WTC11 (cell line): ENCODE results near the gene AQP1. TPM values are rescaled to one million over a fixed set of nuclear protein-coding genes. Genes with fewer than 3 reads are reported as not detected.
A peak's percentile ranks its signal among the peaks of the same experiment; 100 is the strongest.

ENCODE experiments used
- ATAC-seq: fragments of 200-7000 bp; cut with Tn5 transposase; 2 replicates; pipeline ENCODE4 v1.10.0; 2021; ENCODE audit warnings: mild to moderate bottlenecking, moderate library complexity
- CTCF ChIA-PET: fragments of 300-600 bp; sonication (Branson Sonifier 250); formaldehyde crosslinking; loops from one replicate; lab custom pipeline; 2021; ENCODE audit warnings: antibody characterized with exemption; lab: Charles Lee
- POLR2A ChIA-PET: fragments of 350-600 bp; sonication (Branson Sonifier 250); formaldehyde crosslinking; loops from one replicate; lab custom pipeline; 2021; ENCODE audit warnings: antibody characterized with exemption; lab: Charles Lee
- DNase-seq: peaks from one replicate; pipeline ENCODE4 v3.0.0; 2021; ENCODE audit warnings: low spot score
- H3K27ac Mint-ChIP-seq: 2 replicates; pipeline ENCODE4 v1.8.0; 2021; ENCODE audit warnings: mixed read lengths
- H3K27me3 Mint-ChIP-seq: 2 replicates; pipeline ENCODE4 v1.8.0; 2021; ENCODE audit warnings: low read depth, mild to moderate bottlenecking, moderate library complexity, mixed read lengths
- H3K36me3 Mint-ChIP-seq: 2 replicates; pipeline ENCODE4 v1.8.0; 2021; ENCODE audit warnings: mixed read lengths
- H3K4me1 Mint-ChIP-seq: 2 replicates; pipeline ENCODE4 v1.8.0; 2022; ENCODE audit warnings: mixed read lengths
- H3K4me3 Mint-ChIP-seq: 2 replicates; pipeline ENCODE4 v1.8.0; 2021; ENCODE audit warnings: mild to moderate bottlenecking, moderate library complexity, mixed read lengths
- H3K9me3 Mint-ChIP-seq: 2 replicates; pipeline ENCODE4 v1.8.0; 2021; ENCODE audit warnings: mixed read lengths
- CBFB ChIP-seq: sonication (generic); formaldehyde crosslinking; IDR thresholded peaks from 2 replicates; pipeline ENCODE4 v1.8.1; 2022; ENCODE audit warnings: mild to moderate bottlenecking, low read depth, missing genetic modification reagents
- CREB1 ChIP-seq: sonication (generic); formaldehyde crosslinking; IDR thresholded peaks from 2 replicates; pipeline ENCODE4 v1.8.0; 2023; ENCODE audit warnings: mild to moderate bottlenecking, missing genetic modification reagents
- ELF4 ChIP-seq: sonication (generic); formaldehyde crosslinking; IDR thresholded peaks from 2 replicates; pipeline ENCODE4 v1.8.1; 2022; ENCODE audit warnings: low read depth, mild to moderate bottlenecking, moderate library complexity, missing genetic modification reagents
- FOXK1 ChIP-seq: sonication (generic); formaldehyde crosslinking; IDR thresholded peaks from 2 replicates; pipeline ENCODE4 v1.8.0; 2022; ENCODE audit warnings: mild to moderate bottlenecking, moderate library complexity, missing genetic modification reagents
- JAZF1 ChIP-seq: fragments of 250-450 bp; sonication (Bioruptor Pico); IDR thresholded peaks from 2 replicates; pipeline ENCODE4 v1.9.0; 2021; ENCODE audit warnings: moderate library complexity, mild to moderate bottlenecking, inconsistent platforms
- NR1H2 ChIP-seq: sonication (generic); formaldehyde crosslinking; IDR thresholded peaks from 2 replicates; pipeline ENCODE4 v1.9.0; 2021; ENCODE audit warnings: mild to moderate bottlenecking, moderate library complexity, missing genetic modification reagents
- NR3C1 ChIP-seq: sonication (generic); formaldehyde crosslinking; conservative IDR thresholded peaks from 2 replicates; pipeline ENCODE4 v1.8.1; 2023; ENCODE audit warnings: low read depth, mild to moderate bottlenecking, missing genetic modification reagents
- OVOL2 ChIP-seq: fragments of 250-450 bp; sonication (Bioruptor Pico); IDR thresholded peaks from 2 replicates; pipeline ENCODE4 v1.9.0; 2021; ENCODE audit warnings: mild to moderate bottlenecking, borderline replicate concordance
- RORB ChIP-seq: fragments of 250-450 bp; sonication (Bioruptor Pico); IDR thresholded peaks from 2 replicates; pipeline ENCODE4 v1.9.0; 2021; ENCODE audit warnings: mild to moderate bottlenecking
- SMAD3 ChIP-seq: sonication (generic); formaldehyde crosslinking; IDR thresholded peaks from 2 replicates; pipeline ENCODE4 v1.8.0; 2022; ENCODE audit warnings: missing genetic modification reagents, mild to moderate bottlenecking, borderline replicate concordance
- TEAD1 ChIP-seq: sonication (generic); formaldehyde crosslinking; IDR thresholded peaks from 2 replicates; pipeline ENCODE4 v1.8.0; 2022; ENCODE audit warnings: mild to moderate bottlenecking, missing genetic modification reagents
- ZNF121 ChIP-seq: sonication (generic); formaldehyde crosslinking; IDR thresholded peaks from 2 replicates; pipeline ENCODE4 v1.8.0; 2023; ENCODE audit warnings: missing genetic modification reagents
- ZNF232 ChIP-seq: sonication (generic); formaldehyde crosslinking; IDR thresholded peaks from 2 replicates; pipeline ENCODE4 v1.8.0; 2022; ENCODE audit warnings: mild to moderate bottlenecking, missing genetic modification reagents
- ZNF263 ChIP-seq: sonication (generic); formaldehyde crosslinking; IDR thresholded peaks from 2 replicates; pipeline ENCODE4 v1.8.1; 2022; ENCODE audit warnings: low read depth, mild to moderate bottlenecking, moderate library complexity, missing genetic modification reagents
- total RNA-seq: library from RNA; stranded (reverse); gene quantifications from 3 replicates; pipeline ENCODE4 v1.2.3, GENCODE V29; 2021
- TF ChIP-seq, protein P1 (sequence below): fragments of 250-450 bp; sonication (Bioruptor Pico); IDR thresholded peaks from 2 replicates; pipeline ENCODE4 v1.9.0; 2021; ENCODE audit warnings: mild to moderate bottlenecking
- TF ChIP-seq, protein P2 (sequence below): sonication (generic); formaldehyde crosslinking; IDR thresholded peaks from 2 replicates; pipeline ENCODE4 v1.8.1; 2023; ENCODE audit warnings: mild to moderate bottlenecking, missing genetic modification reagents
- TF ChIP-seq, protein P3 (sequence below): sonication (generic); formaldehyde crosslinking; IDR thresholded peaks from 2 replicates; pipeline ENCODE4 v1.8.1; 2023; ENCODE audit warnings: mild to moderate bottlenecking, missing genetic modification reagents, moderate library complexity
- TF ChIP-seq, protein P4 (sequence below): fragments of 250-450 bp; sonication (Bioruptor Pico); IDR thresholded peaks from 2 replicates; pipeline ENCODE4 v1.9.0; 2021; ENCODE audit warnings: mild to moderate bottlenecking
- TF ChIP-seq, protein P5 (sequence below): sonication (generic); formaldehyde crosslinking; IDR thresholded peaks from 2 replicates; pipeline ENCODE4 v1.8.1; 2022; ENCODE audit warnings: low read depth, missing genetic modification reagents, borderline replicate concordance

The AQP1 gene
- total RNA-seq, 1 experiment from 2014 or later: 0.81 TPM

DNA sequence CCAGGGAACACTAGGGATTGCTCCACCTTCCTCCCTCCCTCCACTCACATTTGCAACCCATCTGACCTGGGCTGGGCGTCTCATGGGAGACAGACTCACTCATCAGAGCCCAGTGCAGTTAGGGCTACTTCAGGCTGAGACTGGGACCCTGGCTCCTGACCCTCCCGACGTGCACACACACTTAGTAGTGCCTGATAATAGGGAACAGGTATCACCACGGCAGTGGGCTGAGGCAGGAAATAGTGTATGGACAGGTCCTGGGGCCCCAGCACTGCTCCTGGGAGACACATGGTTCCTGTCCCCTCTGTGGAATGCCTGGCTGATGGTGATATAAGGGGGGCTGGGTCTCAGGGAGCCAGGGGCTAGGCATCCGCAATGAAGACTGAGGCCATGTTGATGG is 14.3 kb downstream of the AQP1 start (continued):
- no peak for TF ChIP-seq FOXK1
- TF ChIP-seq JAZF1: no peak
- TF ChIP-seq, protein P1, sequence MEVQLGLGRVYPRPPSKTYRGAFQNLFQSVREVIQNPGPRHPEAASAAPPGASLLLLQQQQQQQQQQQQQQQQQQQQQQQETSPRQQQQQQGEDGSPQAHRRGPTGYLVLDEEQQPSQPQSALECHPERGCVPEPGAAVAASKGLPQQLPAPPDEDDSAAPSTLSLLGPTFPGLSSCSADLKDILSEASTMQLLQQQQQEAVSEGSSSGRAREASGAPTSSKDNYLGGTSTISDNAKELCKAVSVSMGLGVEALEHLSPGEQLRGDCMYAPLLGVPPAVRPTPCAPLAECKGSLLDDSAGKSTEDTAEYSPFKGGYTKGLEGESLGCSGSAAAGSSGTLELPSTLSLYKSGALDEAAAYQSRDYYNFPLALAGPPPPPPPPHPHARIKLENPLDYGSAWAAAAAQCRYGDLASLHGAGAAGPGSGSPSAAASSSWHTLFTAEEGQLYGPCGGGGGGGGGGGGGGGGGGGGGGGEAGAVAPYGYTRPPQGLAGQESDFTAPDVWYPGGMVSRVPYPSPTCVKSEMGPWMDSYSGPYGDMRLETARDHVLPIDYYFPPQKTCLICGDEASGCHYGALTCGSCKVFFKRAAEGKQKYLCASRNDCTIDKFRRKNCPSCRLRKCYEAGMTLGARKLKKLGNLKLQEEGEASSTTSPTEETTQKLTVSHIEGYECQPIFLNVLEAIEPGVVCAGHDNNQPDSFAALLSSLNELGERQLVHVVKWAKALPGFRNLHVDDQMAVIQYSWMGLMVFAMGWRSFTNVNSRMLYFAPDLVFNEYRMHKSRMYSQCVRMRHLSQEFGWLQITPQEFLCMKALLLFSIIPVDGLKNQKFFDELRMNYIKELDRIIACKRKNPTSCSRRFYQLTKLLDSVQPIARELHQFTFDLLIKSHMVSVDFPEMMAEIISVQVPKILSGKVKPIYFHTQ: no peak
- TF ChIP-seq NR1H2 (CRISPR knock-in tag): no peak
- TF ChIP-seq NR3C1 (CRISPR knock-in tag): no peak
- TF ChIP-seq RORB (CRISPR knock-in tag): no peak
- TF ChIP-seq ZNF121 (CRISPR knock-in tag): no peak

DNA sequence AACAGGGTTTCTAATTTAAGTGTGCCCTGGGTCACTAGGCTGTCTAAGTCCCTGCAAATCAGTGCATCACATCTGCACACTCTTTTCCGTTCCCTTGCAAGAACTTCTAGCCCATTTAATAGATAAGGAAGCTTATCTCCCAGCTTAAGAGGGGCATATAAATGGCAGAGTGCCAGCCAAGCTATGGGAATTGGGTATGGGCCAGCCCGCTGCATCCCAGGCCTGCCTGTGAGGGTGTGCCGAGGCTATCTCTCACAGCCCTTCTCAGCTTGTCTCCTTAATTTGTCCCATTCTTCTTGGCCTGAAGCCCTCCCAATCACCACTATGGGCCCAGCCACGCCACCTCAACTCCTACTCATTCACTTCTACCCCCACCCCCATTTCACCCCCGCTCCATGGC is 14.7 kb downstream of the AQP1 start:
- no peaks in the 10 kb centered on the region for H3K27me3 Mint-ChIP-seq
- TF ChIP-seq SMAD3 (CRISPR knock-in tag): no peak
- ChIA-PET CTCF (no interaction called here), POLR2A (interaction anchor here (0.5 kb wide), 1 partner anchor 27 kb away, joined by 3 read pairs; no protein-coding TSS in a partner anchor)
- no peaks in the 10 kb centered on the region for H3K4me1 Mint-ChIP-seq
- no peak overlapping the region for H3K27ac Mint-ChIP-seq
- no peak overlapping the region for H3K4me3 Mint-ChIP-seq
- peak; percentile 5 for DNase-seq
- H3K36me3 Mint-ChIP-seq: no peaks in the 10 kb centered on the region
- peaks cover 13% of the 10 kb centered on the region for H3K9me3 Mint-ChIP-seq
- ATAC-seq: no peak

DNA sequence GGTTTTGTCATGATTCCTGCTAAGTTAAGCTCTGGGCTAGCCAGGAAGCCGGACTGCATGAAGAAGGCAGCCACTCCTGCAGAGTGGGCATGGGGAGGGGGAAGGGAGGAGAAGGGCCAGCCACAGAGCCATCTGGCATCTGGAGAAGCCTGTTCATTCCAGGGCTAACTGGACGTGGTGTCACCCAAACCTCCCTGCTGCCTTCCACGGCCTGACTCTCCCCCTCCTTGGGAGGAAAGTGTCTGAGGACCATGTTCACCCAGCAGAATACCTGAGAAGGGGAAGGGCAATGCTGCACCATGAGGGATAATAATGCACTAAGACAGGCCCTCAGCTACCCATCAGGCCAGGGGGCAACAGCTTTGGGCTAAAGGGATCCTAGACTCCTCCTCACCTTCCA is 15.4 kb downstream of the AQP1 start:
- CTCF ChIA-PET: interaction anchor here (0.7 kb wide), 1 partner anchor 12 kb away, joined by 3 read pairs; no protein-coding TSS in a partner anchor
- TF ChIP-seq OVOL2 (CRISPR knock-in tag): no peak
- no peak for TF ChIP-seq ZNF263 (CRISPR knock-in tag)
- TF ChIP-seq, protein P2, sequence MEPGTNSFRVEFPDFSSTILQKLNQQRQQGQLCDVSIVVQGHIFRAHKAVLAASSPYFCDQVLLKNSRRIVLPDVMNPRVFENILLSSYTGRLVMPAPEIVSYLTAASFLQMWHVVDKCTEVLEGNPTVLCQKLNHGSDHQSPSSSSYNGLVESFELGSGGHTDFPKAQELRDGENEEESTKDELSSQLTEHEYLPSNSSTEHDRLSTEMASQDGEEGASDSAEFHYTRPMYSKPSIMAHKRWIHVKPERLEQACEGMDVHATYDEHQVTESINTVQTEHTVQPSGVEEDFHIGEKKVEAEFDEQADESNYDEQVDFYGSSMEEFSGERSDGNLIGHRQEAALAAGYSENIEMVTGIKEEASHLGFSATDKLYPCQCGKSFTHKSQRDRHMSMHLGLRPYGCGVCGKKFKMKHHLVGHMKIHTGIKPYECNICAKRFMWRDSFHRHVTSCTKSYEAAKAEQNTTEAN: no peak
- no peak for TF ChIP-seq TEAD1 (CRISPR knock-in tag)
- TF ChIP-seq, protein P3, sequence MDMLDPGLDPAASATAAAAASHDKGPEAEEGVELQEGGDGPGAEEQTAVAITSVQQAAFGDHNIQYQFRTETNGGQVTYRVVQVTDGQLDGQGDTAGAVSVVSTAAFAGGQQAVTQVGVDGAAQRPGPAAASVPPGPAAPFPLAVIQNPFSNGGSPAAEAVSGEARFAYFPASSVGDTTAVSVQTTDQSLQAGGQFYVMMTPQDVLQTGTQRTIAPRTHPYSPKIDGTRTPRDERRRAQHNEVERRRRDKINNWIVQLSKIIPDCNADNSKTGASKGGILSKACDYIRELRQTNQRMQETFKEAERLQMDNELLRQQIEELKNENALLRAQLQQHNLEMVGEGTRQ: no peak
- TF ChIP-seq CBFB (CRISPR knock-in tag): no peak
- TF ChIP-seq JAZF1: no peak
- no peak for TF ChIP-seq FOXK1
- TF ChIP-seq, protein P4, sequence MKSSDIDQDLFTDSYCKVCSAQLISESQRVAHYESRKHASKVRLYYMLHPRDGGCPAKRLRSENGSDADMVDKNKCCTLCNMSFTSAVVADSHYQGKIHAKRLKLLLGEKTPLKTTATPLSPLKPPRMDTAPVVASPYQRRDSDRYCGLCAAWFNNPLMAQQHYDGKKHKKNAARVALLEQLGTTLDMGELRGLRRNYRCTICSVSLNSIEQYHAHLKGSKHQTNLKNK: no peak
- TF ChIP-seq, protein P5, sequence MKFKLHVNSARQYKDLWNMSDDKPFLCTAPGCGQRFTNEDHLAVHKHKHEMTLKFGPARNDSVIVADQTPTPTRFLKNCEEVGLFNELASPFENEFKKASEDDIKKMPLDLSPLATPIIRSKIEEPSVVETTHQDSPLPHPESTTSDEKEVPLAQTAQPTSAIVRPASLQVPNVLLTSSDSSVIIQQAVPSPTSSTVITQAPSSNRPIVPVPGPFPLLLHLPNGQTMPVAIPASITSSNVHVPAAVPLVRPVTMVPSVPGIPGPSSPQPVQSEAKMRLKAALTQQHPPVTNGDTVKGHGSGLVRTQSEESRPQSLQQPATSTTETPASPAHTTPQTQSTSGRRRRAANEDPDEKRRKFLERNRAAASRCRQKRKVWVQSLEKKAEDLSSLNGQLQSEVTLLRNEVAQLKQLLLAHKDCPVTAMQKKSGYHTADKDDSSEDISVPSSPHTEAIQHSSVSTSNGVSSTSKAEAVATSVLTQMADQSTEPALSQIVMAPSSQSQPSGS (CRISPR knock-in tag): no peak
- no peak for TF ChIP-seq ELF4
- no peak for TF ChIP-seq CREB1 (CRISPR knock-in tag)
- no peak for TF ChIP-seq ZNF232
- TF ChIP-seq, all 79 proteins: peak for 0
- DNase-seq (no peak), ATAC-seq (no peak)
- Mint-ChIP-seq H3K36me3 (no peaks in the 10 kb centered on the region), H3K27ac (no peak overlapping the region), H3K27me3 (0 out of 2 replicates have a peak, but pooled peaks cover under 1% of the 10 kb centered on the region), H3K4me1 (no peaks in the 10 kb centered on the region), H3K9me3 (peaks cover 13% of the 10 kb centered on the region), H3K4me3 (no peak overlapping the region)
- POLR2A ChIA-PET: interaction anchor here (0.5 kb wide), 1 partner anchor 28 kb away, joined by 3 read pairs; no protein-coding TSS in a partner anchor
